Stomach (tissue), 4 donors: ENCODE measurements around the gene AFF1.
"Not testable (repeated sequence)": the region's sequence is repeated elsewhere in the genome, so short reads cannot be mapped to it uniquely, and the experiment has no call there.

Experiments
- EP300 ChIP-seq: sonication (generic); formaldehyde crosslinking; IDR thresholded peaks from one replicate; pipeline ENCODE4 v1.6.1; 2017; ENCODE audit warnings: antibody characterized with exemption
- POLR2A ChIP-seq, 4 donors: fragments of 450-650 bp; IDR thresholded peaks; one replicate each; pipeline ENCODE4 v1.6.1; 2016; ENCODE audit warnings: antibody characterized with exemption in 4 of 4, control low read depth in 2 of 4, mild to moderate bottlenecking in 1 of 4, moderate library complexity in 1 of 4
- POLR2AphosphoS5 ChIP-seq, 3 donors: sonication (generic); formaldehyde crosslinking; IDR thresholded peaks; one replicate each; pipeline ENCODE4 v1.6.1; 2016; ENCODE audit warnings: antibody characterized with exemption in 3 of 3
- TF ChIP-seq, protein P1 (sequence below), 7 experiments: fragments of 450-650 bp in 4 of 7; fragments of 200-600 bp in 3 of 7; sonication (generic) in 3 of 7; IDR thresholded peaks; one replicate each; pipeline ENCODE4 v1.5.1; 2016 to 2019; ENCODE audit warnings: antibody characterized with exemption in 7 of 7, control low read depth in 2 of 7, mild to moderate bottlenecking in 1 of 7

DNA sequence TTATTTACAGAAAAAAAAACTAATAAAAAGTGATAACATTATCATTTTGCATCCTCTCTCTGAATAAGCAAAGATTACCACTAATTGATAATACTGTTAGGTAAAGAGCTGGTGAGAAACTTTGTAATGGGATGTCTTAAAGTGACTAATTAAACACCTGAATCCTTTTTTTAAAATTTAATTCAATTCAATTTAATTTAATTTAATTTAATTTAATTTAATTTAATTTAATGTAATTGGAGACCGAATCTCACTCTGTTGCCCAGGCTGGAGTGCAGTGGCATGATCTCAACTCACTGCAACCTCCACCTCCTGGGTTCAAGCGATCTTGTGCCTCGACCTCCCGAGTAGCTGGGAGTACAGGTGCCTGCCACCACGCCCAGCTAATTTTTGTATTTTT, 51.0 kb downstream of the AFF1 start:
- TF ChIP-seq, protein P1, sequence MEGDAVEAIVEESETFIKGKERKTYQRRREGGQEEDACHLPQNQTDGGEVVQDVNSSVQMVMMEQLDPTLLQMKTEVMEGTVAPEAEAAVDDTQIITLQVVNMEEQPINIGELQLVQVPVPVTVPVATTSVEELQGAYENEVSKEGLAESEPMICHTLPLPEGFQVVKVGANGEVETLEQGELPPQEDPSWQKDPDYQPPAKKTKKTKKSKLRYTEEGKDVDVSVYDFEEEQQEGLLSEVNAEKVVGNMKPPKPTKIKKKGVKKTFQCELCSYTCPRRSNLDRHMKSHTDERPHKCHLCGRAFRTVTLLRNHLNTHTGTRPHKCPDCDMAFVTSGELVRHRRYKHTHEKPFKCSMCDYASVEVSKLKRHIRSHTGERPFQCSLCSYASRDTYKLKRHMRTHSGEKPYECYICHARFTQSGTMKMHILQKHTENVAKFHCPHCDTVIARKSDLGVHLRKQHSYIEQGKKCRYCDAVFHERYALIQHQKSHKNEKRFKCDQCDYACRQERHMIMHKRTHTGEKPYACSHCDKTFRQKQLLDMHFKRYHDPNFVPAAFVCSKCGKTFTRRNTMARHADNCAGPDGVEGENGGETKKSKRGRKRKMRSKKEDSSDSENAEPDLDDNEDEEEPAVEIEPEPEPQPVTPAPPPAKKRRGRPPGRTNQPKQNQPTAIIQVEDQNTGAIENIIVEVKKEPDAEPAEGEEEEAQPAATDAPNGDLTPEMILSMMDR (IDR thresholded peaks at IDR 0.05) = not testable (repeated sequence)
- TF ChIP-seq POLR2A (IDR thresholded peaks at IDR 0.05); POLR2AphosphoS5 (IDR thresholded peaks at IDR 0.05); EP300: not testable (repeated sequence)
